ENCODE data around the gene TMEM45A.
"Not testable (repeated sequence)": the region's sequence is repeated elsewhere in the genome, so short reads cannot be mapped to it uniquely, and the experiment has no call there.

The TMEM45A gene

GRCh38 chr3:100577382-100578008, 85.1 kb downstream of the TMEM45A start:
- peak; percentile 17 for DNase-seq (ENCODE audit: low spot score)

GRCh38 chr3:100578646-100579045, 86.2 kb downstream of the TMEM45A start:
- no peak for DNase-seq (ENCODE audit: low spot score)

- DNase-seq (ENCODE audit: low spot score), result no peak
Measured at GRCh38 chr3:100580147-100580546, 87.7 kb downstream of the TMEM45A start.

- DNase-seq (ENCODE audit: low spot score), result no peak
Measured at GRCh38 chr3:100581650-100582049, 89.2 kb downstream of the TMEM45A start.

GRCh38 chr3:100582157-100582556, 89.7 kb downstream of the TMEM45A start:
- not testable (repeated sequence) for DNase-seq (ENCODE audit: low spot score)

- no peak for DNase-seq (ENCODE audit: low spot score)
Measured at GRCh38 chr3:100584101-100584660, 91.8 kb downstream of the TMEM45A start.

- no peak for DNase-seq (ENCODE audit: low spot score)
Measured at GRCh38 chr3:100586832-100587231, 94.4 kb downstream of the TMEM45A start.

GRCh38 chr3:100588251-100588650, 95.8 kb downstream of the TMEM45A start:
- DNase-seq (ENCODE audit: low spot score), result no peak

GRCh38 chr3:100590114-100590839, 97.9 kb downstream of the TMEM45A start:
- DNase-seq (ENCODE audit: low spot score), result peak; percentile 79

GRCh38 chr3:100590840-100591147, 98.4 kb downstream of the TMEM45A start:
- DNase-seq (ENCODE audit: low spot score), result no peak

GRCh38 chr3:100591411-100591810, 99.0 kb downstream of the TMEM45A start:
- no peak for DNase-seq (ENCODE audit: low spot score)

GRCh38 chr3:100600181-100601042, 108.0 kb downstream of the TMEM45A start:
- no peak for DNase-seq (ENCODE audit: low spot score)

GRCh38 chr3:100602506-100603444, 110.4 kb downstream of the TMEM45A start:
- no peak for DNase-seq (ENCODE audit: low spot score)

- DNase-seq (ENCODE audit: low spot score), result peak; percentile 65
Measured at GRCh38 chr3:100603469-100603868, 111.0 kb downstream of the TMEM45A start.

GRCh38 chr3:100605358-100605757, 112.9 kb downstream of the TMEM45A start:
- no peak for DNase-seq (ENCODE audit: low spot score)

GRCh38 chr3:100606894-100607512, 114.6 kb downstream of the TMEM45A start:
- peak; percentile 16 for DNase-seq (ENCODE audit: low spot score)

GRCh38 chr3:100609305-100609704, 116.9 kb downstream of the TMEM45A start, which contains the start of gene ADGRG7:
TSS of gene ADGRG7 (plus strand) at chr3:100609601. CDS start at chr3:100609857, 256 bp downstream.
- DNase-seq (ENCODE audit: low spot score), result no peak

GRCh38 chr3:100609963-100610362, 117.5 kb downstream of the TMEM45A start:
- no peak for DNase-seq (ENCODE audit: low spot score)

- no peak for DNase-seq (ENCODE audit: low spot score)
Measured at GRCh38 chr3:100611221-100611620, 118.8 kb downstream of the TMEM45A start.

- DNase-seq (ENCODE audit: low spot score), result no peak
Measured at GRCh38 chr3:100613721-100614390, 121.4 kb downstream of the TMEM45A start.
